SK-N-SH treated with all-trans-retinoic acid at 6 μM for 48 hours (cell line): ENCODE results near the gene SLC25A26.

Experiments
- ARNTL ChIP-seq: fragments of 450-650 bp; formaldehyde crosslinking; IDR thresholded peaks from 2 replicates; pipeline ENCODE4 v1.5.0; 2020; ENCODE audit warnings: low read depth, mild to moderate bottlenecking, moderate library complexity, borderline replicate concordance
- GLIS3 ChIP-seq: fragments of 250-450 bp; sonication (Bioruptor Pico); IDR thresholded peaks from 2 replicates; pipeline ENCODE4 v1.5.0; 2020; ENCODE audit warnings: mild to moderate bottlenecking, moderate library complexity
- PPARA ChIP-seq: fragments of 250-450 bp; sonication (Bioruptor Pico); IDR thresholded peaks from 2 replicates; pipeline ENCODE4 v1.5.0; 2020; ENCODE audit warnings: mild to moderate bottlenecking, borderline replicate concordance
- ZNF70 ChIP-seq: fragments of 450-650 bp; formaldehyde crosslinking; IDR thresholded peaks from 2 replicates; pipeline ENCODE4 v1.5.0; 2020; ENCODE audit warnings: mild to moderate bottlenecking, moderate library complexity

DNA sequence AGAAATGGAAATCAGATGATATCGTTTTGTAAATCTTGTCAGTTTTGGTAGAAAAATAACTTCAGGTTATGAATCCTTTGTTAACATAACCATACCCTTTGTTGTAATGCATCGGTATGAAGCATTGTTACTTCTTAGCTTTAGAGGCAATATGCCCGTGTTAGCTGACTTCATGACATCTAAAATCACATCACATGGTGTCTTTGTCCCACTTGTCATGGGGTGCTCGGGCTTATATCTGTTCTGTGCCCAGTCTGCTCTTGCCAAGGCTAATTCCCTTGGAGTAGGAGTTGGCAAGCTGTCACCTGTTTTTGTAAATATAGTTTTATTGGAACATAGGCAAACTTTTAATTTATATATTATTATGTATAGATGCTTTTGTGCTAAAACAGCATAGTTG, 39.6 kb downstream of the SLC25A26 start:
- TF ChIP-seq ARNTL (CRISPR knock-in tag) (no peak), ZNF70 (CRISPR knock-in tag) (no peak), GLIS3 (CRISPR knock-in tag) (no peak), PPARA (CRISPR knock-in tag) (no peak)
